ENCODE measurements around the gene CCDC80. TPM values are rescaled to one million over a fixed set of nuclear protein-coding genes. Genes with fewer than 3 reads are reported as not detected.

The CCDC80 gene
- total RNA-seq, 4 donors from 2014 or later: 8.0 to 32.2 (median 17.1) TPM

GRCh38 chr3:112687616-112688015 lies 46.7 kb upstream of the CCDC80 start:
- WGBS: 90% methylated on average over 1 of the region's 1 CpG
- TF ChIP-seq EP300 (IDR thresholded peaks at IDR 0.05): no peak
- no peak for TF ChIP-seq POLR2AphosphoS5 (IDR thresholded peaks at IDR 0.05)
- no peak for TF ChIP-seq CTCF (IDR thresholded peaks at IDR 0.05)
- no peak for TF ChIP-seq POLR2A (IDR thresholded peaks at IDR 0.05)
- DNase-seq (ENCODE audit: low spot score in 2 of 2): no peak
- no peaks in the 10 kb centered on the region for H3K4me1 ChIP-seq
- H3K36me3 ChIP-seq: no peaks in the 10 kb centered on the region
- no peaks in the 10 kb centered on the region for H3K27me3 ChIP-seq
- H3K9me3 ChIP-seq: no peaks in the 10 kb centered on the region
- H3K4me3 ChIP-seq: no peak overlapping the region
- H3K27ac ChIP-seq: no peak overlapping the region

GRCh38 chr3:112687211-112687610 lies 46.3 kb upstream of the CCDC80 start:
- H3K27ac ChIP-seq: no peak overlapping the region
- H3K9me3 ChIP-seq: no peaks in the 10 kb centered on the region
- no peak for TF ChIP-seq CTCF (IDR thresholded peaks at IDR 0.05)
- TF ChIP-seq EP300 (IDR thresholded peaks at IDR 0.05): no peak
- no peak for TF ChIP-seq POLR2AphosphoS5 (IDR thresholded peaks at IDR 0.05)
- no peak for TF ChIP-seq POLR2A (IDR thresholded peaks at IDR 0.05)
- no peaks in the 10 kb centered on the region for H3K4me1 ChIP-seq
- DNase-seq (ENCODE audit: low spot score in 2 of 2): no peak
- 76% methylated on average over 3 of the region's 3 CpGs for WGBS
- no peak overlapping the region for H3K4me3 ChIP-seq
- no peaks in the 10 kb centered on the region for H3K27me3 ChIP-seq
- no peaks in the 10 kb centered on the region for H3K36me3 ChIP-seq

- DNase-seq (ENCODE audit: low spot score in 2 of 2): no peak
- WGBS: 64% methylated on average over 5 of the region's 5 CpGs
- TF ChIP-seq POLR2A (IDR thresholded peaks at IDR 0.05) (no peak), EP300 (IDR thresholded peaks at IDR 0.05) (no peak), CTCF (IDR thresholded peaks at IDR 0.05) (no peak), POLR2AphosphoS5 (IDR thresholded peaks at IDR 0.05) (no peak)
- Histone ChIP-seq H3K9me3 (no peaks in the 10 kb centered on the region), H3K27me3 (no peaks in the 10 kb centered on the region), H3K4me1 (no peaks in the 10 kb centered on the region), H3K27ac (no peak overlapping the region), H3K36me3 (no peaks in the 10 kb centered on the region), H3K4me3 (no peak overlapping the region)
Observed at GRCh38 chr3:112685956-112686799, 45.2 kb upstream of the CCDC80 start.

GRCh38 chr3:112685420-112685819 lies 44.5 kb upstream of the CCDC80 start:
- H3K27me3 ChIP-seq: no peaks in the 10 kb centered on the region
- H3K4me3 ChIP-seq: no peak overlapping the region
- 69% methylated on average over 7 of the region's 7 CpGs for WGBS
- no peaks in the 10 kb centered on the region for H3K9me3 ChIP-seq
- no peak for TF ChIP-seq CTCF (IDR thresholded peaks at IDR 0.05)
- TF ChIP-seq EP300 (IDR thresholded peaks at IDR 0.05): no peak
- TF ChIP-seq POLR2A (IDR thresholded peaks at IDR 0.05): no peak
- no peak for TF ChIP-seq POLR2AphosphoS5 (IDR thresholded peaks at IDR 0.05)
- no peaks in the 10 kb centered on the region for H3K4me1 ChIP-seq
- no peak overlapping the region for H3K27ac ChIP-seq
- DNase-seq (ENCODE audit: low spot score in 2 of 2): no peak
- no peaks in the 10 kb centered on the region for H3K36me3 ChIP-seq

- H3K27ac ChIP-seq: no peak overlapping the region
- H3K4me1 ChIP-seq: no peaks in the 10 kb centered on the region
- H3K36me3 ChIP-seq: no peaks in the 10 kb centered on the region
- DNase-seq (ENCODE audit: low spot score in 2 of 2): no peak
- WGBS: 94% methylated on average over 5 of the region's 5 CpGs
- TF ChIP-seq POLR2AphosphoS5 (IDR thresholded peaks at IDR 0.05) (no peak), POLR2A (IDR thresholded peaks at IDR 0.05) (no peak)
- no peak overlapping the region for H3K4me3 ChIP-seq
- H3K9me3 ChIP-seq: no peaks in the 10 kb centered on the region
- H3K27me3 ChIP-seq: no peaks in the 10 kb centered on the region
Observed at GRCh38 chr3:112682361-112682760, 41.4 kb upstream of the CCDC80 start.

Measured in suprapubic skin (tissue), 4 donors.